ENCODE data around the gene FLT3.
"Not testable (repeated sequence)": the region's sequence is repeated elsewhere in the genome, so short reads cannot be mapped to it uniquely, and the experiment has no call there.

The FLT3 gene

DNA sequence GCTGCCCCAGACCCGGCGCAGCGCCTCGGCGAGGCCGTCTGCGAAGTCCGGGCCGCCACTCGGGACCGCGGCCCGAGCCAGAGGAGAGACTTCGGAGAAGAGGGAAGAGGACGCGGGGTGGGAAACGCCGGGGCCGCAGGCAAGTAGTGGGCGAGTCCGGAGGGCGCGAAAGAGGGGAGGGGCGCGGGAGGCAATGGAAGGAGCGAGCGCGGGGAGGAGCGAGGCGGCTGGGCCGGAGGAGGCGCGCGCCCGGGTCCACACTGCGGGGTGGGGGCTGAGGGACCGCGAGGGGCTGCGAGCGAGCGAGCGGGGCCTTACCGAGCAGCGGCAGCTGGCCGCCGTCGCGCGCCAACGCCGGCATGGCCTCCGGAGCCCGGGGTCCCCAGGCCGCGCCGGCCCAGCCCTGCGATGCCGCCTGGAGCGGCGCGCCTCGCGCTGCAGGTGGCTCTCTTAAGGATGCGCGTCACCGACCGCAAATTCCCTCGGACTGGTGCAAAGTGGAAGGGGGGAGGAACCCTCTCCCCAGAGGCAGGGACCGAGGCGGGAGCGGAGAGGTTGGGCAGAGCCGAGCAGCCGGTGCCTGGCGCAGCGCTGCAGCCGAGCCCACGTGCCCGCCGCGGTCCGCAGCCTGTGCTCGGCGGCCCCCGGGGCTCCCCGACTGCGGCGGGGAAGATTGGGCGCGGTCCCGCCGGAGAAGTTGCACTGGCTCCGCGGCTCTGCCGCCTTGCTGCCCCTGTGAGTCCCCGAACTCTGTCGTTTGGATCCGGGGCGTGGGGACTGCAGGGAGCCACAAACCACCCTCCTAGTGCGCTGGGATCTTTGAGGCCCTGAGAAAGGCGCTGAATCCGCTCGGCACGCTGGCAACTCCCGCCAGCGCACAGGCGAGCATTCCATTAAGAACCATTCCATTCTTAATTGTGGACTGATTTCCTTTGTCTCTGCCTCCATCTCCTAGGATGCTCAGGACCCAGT lies at the start of gene FLT3:
FLT3 (minus strand) TSS at position 427 of the 972 bp plus-strand sequence; CDS start at position 361, 66 bp downstream.
- DNase-seq (ENCODE audit: low read depth in 2 of 3, low spot score in 2 of 3): peak in 2 of 3 experiments; percentile 9 to 14

DNA sequence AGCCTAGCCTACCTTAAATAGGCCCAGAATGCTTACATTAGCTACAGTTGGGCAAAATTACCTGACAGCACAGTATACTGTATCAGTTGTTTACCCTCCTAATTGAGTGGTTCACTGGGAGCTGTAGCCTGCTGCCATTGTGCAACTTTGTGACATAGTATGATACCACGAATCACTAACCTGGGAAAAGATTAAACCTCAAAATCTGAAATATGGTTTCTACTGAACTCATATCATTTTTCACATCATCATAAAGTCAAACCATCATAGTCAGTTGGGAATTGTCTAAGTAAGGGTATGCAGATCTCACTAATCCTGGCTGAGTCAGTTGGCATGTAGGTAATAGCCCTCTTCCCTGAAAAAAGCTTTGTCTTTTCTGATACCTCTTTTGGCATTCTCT lies 47.1 kb upstream of the FLT3 start:
- no peak for DNase-seq (ENCODE audit: low read depth in 2 of 3, low spot score in 2 of 3)

DNA sequence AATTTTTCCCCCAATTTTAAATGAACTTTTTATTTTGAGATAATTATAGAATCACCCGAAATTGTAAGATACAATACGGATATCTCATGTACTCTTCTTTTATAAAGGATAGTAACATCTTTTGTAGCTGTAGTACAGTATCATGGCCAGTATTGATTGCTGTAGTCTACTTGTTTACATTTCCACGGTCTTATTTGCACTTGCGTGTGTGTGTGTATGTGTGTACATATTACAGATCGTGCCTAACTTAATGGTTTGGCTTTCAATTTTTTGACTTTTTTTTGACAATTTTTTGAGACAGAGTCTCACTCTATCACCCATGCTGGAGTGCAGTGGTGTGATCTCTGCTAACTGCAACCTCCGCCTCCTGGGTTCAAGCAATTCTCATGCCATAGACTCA lies 44.7 kb upstream of the FLT3 start:
- no peak for DNase-seq (ENCODE audit: low read depth in 2 of 3, low spot score in 2 of 3)

DNA sequence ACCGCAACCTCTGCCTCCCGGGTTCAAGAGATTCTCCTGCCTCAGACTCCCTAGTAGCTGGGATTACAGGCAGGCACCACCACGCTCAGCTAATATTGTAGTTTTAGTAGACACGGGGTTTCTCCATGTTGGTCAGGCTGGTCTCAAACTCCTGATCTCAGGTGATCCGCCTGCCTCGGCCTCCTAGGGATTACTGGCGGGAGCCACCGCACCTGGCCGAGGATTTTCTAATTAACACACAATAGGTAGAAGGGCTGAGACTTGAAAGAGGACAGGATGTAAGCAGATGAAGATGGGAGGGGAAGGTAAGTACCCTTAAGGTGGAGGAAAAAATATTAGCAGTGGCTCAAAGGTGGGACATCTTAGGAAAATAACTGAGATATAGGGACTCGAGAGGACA lies 41.2 kb upstream of the FLT3 start:
- DNase-seq (ENCODE audit: low read depth in 2 of 3, low spot score in 2 of 3): not testable (repeated sequence)

DNA sequence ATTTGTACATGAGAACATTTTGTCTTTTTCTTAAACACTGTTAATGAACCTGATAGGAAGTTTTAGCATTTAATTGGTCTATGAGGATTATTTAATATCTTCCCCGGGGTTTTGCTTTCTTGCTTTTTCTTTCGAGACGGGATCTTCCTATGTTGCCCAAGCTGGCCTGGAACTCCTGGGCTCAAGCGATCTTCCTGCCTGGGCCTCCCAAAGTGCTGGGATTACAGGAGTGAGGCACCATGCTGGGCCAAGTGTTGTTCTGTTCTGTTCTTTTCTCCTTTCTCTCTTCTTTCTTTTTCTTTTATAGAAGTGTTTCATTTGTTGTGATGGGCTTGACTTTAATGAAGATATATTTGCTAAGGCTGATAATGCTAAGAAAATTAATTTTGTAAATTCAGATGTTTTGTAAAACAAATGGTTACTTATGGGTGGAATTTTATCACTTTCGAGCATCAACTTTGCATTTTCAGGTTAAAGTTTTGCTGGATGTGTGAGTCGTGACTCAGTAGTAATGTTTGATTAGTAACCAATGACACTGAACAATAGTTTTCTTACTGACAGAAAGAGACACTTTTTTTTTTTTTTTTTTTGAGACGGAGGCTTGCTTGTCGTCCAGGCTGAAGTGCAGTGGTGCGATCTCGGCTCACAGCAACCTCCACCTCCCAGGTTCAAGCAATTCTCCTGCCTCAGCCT lies 40.2 kb upstream of the FLT3 start:
- no peak for DNase-seq (ENCODE audit: low read depth in 2 of 3, low spot score in 2 of 3)

DNA sequence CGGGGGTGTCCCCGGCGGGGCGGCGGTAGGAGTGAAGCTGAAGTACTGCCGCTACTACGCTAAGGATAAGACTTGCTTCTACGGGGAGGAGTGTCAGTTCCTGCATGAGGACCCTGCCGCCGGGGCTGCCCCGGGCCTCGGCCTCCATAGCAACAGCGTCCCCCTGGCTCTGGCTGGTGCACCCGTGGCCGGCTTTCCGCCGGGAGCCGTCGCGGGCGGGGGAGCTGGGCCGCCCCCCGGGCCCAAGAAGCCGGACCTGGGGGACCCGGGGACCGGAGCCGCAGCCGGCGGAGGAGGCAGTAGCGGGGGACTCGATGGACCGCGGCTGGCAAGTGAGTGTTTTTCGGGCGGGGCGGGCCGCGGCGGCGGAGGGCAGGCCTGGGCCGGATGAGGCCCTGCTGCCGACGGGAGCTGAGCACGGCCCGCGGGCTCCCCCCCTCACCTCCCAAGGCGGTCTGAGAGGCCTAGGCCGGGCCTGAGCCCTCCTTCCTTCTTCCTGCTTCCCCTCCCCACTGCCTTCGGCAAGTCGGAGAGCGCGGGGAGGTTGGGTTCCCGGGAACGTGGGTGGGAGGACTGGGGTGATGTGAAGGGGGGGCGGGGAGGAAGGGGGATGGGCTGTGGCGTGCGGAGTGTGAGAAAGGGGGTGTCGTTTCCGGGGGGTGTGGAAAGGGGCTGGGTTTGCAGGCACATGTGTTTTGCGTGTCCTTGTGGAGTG lies 38.5 kb upstream of the FLT3 start:
- peak; percentile 72 to 81 (median 78) for DNase-seq (ENCODE audit: low read depth in 2 of 3, low spot score in 2 of 3)

DNA sequence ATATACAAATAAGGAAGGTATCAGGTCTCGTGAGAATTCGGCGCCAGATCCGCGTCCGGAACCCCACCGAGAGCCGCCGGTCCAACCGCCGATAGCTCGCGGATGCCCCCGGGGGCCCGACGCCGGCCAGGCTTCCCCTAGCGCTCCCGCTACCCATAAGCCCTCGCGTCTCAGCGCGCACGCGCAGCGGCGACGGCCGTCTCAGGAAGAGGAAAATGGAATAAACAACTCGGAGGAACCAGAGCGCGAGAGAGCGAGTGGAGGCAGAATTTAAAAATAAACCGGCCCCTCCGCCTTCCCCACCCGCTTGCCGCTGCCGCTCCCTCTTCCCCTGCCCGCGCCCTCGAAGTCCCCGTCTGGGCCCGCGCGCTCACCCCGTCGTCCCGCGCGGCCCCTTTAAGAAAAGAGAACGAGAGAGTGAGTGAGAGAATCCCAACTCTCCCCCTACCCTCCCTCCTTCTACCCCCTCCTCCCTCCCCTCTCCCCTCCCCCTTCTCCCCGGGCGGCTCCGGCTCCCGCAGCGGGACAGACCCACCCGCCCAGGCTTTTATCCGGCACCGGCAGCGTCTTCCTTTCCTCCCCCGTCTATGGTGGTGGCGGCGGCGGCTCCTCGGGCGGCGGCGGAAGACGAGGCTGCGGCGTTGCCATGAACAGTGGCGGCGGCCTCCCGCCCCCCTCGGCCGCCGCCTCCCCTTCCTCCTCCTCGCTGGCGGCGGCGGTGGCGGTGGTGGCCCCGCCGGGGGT lies 37.8 kb upstream of the FLT3 start, which contains the start of gene PAN3:
PAN3 (plus strand) TSS at position 534 of the 744 bp plus-strand sequence; CDS start at position 647, 113 bp downstream.
- peak; percentile 76 to 88 (median 83) for DNase-seq (ENCODE audit: low read depth in 2 of 3, low spot score in 2 of 3)

DNA sequence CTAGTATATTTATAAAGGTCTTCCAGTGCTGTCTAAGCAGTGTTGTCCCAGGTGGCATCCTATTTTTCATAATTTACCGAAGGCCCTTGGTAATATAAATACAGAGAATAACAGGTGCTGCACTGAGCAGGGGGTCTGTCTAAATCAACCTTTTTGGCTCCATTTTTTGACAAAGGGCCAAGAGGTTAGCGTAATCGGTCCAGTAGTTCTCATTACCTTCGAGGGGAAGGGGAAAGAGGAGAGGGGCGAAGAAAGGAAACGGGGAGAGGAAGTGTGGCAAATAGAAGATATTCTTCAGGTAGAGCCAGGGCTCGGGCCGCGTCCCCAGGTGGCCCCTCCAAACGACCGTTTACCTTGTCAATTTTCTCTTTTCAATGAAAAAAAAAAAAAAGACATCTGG lies 37.2 kb upstream of the FLT3 start:
- no peak for DNase-seq (ENCODE audit: low read depth in 2 of 3, low spot score in 2 of 3)

DNA sequence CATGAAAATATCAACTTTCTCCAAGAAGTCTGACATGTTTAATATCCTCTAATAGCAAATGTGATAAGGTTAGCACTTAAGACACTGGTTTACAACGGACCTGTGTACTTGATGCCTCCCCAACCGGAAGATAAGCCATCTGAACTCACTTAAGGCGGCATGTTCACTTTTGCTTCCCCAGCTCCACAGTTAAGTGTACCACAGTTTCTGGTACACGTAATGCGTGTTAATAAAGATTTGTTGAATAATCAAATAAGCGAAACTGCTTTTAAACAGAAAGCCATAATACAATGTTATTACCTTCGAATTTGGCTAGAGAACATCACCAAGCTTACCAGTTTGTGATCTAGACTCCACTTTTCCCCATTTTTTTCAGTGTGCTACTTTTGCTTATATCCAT lies 36.5 kb upstream of the FLT3 start:
- DNase-seq (ENCODE audit: low read depth in 2 of 3, low spot score in 2 of 3): no peak

DNA sequence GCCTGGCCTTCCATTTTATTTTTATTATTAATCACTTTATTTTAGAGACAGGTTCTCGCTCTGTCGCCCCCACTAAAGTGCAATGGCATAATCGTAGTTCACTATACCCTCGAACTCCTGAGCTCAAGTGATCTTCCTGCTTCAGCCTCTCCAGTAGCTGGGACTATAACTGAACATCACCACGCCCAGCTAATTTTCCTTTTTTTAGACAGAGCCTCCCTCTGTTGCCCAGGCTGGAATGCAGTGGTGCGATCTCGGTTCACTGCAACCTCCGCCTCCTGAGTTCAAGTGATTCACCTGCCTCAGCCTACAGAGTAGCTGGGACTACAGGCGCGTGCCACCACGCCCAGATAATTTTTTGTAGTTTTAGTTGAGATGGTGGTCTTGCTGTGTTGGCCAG lies 31.3 kb upstream of the FLT3 start:
- DNase-seq (ENCODE audit: low read depth in 2 of 3, low spot score in 2 of 3): no peak

DNA sequence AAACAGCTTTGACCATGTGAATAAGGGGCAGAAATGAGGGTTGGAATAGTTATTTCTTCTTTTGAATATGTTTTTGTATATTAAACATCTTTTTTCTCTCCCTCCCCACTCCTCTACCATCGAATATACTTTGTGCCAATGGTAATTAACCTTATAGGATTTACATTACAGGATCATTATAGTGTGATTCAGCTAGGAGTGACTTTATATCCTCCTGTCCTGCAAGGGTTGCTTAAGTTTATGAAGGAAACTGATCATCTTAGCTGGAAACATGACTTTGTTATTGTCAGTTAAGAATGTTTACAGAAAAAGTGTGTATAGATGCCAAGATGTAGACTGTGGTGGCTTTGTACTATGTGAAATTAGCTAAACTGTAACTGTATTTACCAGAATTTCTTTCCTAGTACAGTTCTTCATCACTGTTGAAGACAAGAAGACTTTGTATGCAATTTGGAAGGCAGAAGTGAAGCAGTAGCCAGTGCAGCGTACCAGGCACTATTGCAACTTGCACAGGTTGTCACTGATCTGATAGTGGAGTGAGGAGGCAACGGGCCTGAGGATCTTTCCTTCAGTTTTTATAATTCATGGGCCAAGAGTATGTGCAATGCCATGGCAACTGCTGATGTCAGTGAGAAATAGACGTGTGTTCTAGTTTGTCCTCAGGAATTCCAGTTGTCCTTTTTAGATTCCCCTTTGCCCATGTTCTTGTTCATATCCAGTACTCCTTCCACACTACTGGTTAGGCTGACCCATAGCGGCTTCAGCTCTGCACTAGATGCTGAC lies 29.7 kb upstream of the FLT3 start:
- no peak for DNase-seq (ENCODE audit: low read depth in 2 of 3, low spot score in 2 of 3)

DNA sequence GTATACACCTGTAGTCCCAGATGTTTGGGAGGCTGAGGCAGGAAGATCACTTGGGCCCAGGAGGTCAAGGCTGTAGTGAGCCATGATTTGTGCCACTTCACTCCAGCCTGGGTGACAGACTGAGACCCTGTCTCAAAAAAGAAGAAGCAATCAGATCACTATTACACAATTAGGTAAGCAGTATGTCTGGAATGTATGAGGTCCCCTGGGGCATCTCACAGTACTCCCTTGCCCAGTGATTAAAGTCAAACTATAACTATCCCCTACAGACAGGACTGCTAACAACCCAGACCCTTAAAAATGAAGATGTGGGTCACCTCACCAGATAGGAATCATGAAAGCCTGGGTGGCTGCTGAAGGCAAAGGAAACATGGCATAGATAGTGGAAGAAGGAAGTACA lies 28.6 kb upstream of the FLT3 start:
- no peak for DNase-seq (ENCODE audit: low read depth in 2 of 3, low spot score in 2 of 3)

DNA sequence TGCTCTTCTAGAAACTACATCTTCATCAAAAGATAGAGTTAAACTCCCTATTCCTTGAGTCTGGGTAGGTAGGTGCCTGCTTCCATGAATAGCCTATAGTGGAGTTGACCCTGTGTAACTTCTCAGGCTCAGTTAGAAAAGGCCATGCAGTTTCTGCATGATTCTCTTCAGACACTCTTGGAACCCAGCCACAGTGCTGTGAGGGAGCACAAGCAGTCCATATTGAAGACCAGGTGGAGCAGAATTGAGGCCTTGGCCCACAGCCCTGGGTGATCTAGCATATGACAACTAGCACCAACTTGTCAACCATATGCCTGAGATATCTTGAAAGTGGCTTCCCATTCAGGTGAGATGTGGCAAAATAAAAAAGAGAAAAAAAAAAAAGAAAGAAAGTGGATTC lies 27.7 kb upstream of the FLT3 start:
- DNase-seq (ENCODE audit: low read depth in 2 of 3, low spot score in 2 of 3): no peak

DNA sequence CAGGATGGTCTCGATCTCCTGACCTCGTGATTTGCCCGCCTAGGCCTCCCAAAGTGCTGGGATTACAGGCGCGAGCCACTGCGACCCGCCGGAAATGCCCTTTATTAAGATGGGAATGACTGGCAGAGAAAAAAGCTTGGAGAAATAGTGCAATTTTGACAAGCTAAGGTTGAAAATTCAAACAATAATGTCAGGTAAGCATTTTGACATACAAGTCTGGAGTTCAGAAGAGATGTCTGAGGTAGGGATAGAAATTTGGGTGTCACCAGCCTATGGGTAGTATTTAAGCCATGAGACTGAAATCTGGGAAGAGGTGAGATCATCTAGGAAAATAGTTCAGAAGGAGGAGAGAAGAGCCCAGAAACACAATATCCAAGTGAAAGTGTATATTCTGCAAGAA lies 20.8 kb upstream of the FLT3 start:
- DNase-seq (ENCODE audit: low read depth in 2 of 3, low spot score in 2 of 3): no peak

DNA sequence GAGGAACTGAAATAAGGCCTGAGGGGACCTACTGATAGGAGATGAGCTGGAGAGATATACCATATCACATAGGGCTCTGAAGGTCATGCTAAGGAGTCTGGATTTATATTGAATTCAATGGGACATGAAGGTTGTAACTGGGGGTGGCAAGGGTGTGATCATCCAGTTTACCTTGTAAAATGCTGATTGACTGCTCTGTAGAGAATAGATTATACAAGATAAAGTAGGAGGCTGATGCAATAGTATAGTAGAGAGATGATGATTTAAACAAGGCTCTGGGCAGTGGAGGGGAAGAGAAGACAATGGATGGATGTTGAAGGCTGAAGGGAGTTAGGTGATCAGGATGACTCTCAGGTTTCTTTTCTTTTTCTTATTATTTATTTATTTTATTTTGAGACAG lies 19.9 kb upstream of the FLT3 start:
- DNase-seq (ENCODE audit: low read depth in 2 of 3, low spot score in 2 of 3): no peak

DNA sequence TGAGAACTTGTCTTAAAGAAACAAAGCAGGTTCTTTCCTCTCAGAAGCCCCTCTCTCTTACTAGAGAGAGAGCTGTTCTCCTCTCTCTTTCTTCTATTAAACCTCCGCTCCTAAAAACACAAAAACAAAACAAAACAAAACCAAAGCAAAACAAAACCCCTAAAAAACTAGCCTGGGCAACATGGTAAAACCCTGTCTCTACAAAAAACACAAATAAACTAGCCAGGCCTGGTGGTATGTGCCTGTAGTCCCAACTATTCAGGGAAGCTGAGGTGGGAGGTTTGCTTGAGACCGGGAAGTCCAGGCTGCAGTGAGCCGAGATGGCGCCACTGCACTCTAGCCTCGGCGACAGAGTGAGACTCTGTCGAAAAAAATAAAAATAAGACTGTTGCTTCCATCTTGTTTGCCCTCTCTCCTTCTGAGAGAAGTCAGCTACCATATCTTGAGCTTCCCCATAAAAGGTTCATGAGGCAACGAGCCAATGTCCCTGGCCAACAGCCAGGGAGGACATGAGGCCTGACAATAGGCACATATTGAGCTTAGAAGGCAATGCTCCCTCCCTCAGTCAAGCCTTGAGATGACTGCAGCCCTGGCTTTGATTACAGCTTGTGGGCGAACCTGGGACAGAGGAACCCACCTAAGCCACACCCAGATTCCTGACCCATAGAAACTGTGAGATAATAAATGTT lies 17.5 kb upstream of the FLT3 start:
- DNase-seq (ENCODE audit: low read depth in 2 of 3, low spot score in 2 of 3): no peak

DNA sequence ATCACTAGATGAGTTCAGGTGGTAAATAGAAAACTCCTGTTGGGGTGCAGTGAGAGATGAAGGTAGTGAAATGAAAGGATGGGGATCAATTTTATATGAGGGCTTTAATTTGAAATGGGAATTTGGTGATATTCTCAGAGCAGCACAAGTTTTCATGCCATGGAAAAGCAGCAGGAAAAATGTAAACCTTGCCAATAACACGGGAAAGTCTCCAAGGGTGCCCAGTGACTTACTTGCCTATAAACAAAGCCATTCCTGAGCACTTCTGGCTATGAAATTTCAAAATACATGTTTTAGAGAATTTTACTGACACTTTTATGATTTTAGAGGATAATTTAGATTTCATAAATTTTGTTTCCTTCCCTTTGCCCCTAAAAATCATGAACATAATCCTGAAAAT lies 16.4 kb upstream of the FLT3 start:
- DNase-seq (ENCODE audit: low read depth in 2 of 3, low spot score in 2 of 3): no peak

DNA sequence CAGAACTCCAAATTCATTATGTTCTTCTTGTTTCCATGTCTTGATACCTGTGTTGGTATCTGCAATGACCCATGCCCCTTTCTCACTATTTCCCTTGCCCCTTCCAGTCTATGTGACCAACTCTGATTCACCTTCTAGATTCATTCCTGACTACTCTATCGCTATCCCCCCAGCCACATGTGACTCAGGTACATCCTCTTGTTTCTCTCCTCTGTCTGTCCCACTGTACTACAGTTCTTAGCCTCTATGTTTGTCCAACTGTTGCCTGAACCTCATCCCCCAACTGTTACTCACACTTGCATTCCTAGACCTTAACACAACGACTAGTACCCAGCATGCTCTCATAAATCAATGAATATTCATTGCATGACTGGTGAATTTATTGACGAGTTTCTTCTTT lies 10.0 kb upstream of the FLT3 start:
- DNase-seq (ENCODE audit: low read depth in 2 of 3, low spot score in 2 of 3): no peak

DNA sequence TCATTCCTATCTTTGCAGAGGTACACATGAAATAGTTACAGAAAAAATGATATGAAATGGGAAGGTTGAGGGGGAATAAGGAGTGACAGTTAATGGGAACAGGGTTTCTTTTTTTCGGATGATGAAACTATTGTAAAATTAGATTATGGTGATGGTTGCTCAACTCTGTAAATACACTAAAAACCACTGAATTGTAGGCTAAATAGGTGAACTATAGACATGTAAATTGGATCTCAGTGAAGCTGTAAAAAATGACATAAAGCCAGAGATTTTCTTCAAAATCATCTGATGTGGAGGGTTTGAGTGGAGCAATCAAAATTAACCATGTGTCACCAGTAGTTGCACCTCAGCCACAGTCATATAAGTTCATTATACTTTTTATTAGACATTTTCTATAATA lies 6.6 kb upstream of the FLT3 start:
- no peak for DNase-seq (ENCODE audit: low read depth in 2 of 3, low spot score in 2 of 3)
